DOHH2 (cell line): Measurements from ENCODE around the gene TMEM267.

ENCODE experiments used
- CTCF ChIP-seq: fragments of 200-600 bp; sonication (generic); IDR thresholded peaks from one replicate; pipeline ENCODE4 v1.5.1; 2014; ENCODE audit warnings: antibody characterized with exemption, mild to moderate bottlenecking, low read depth, low read length; ENCODE audit not compliant: poor library complexity, severe bottlenecking
- EZH2phosphoT487 ChIP-seq: fragments of 200-600 bp; sonication (generic); IDR thresholded peaks from 2 replicates; pipeline ENCODE4 v1.6.1; 2017; ENCODE audit warnings: borderline replicate concordance, mild to moderate bottlenecking, antibody characterized with exemption, low read length, moderate library complexity, mixed read lengths

DNA sequence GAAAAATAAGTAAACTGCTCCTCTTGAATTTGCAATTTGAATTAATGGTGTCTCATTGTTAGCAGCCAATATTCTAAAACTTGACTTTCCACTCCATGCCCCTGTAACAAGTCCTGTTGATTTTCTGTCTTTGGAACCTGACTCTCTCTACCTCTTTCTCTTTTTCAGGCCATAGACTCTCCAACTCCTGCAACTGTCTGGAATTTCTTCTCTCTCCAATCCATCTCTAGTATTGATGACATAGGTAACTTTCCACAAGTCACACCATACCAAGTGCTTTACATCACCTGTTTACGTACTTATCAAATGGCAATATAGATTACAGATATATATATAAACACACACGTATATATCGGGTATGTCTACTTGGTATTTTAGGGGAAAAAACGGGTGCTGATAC, 30.4 kb upstream of the TMEM267 start:
- no peak for TF ChIP-seq CTCF
- TF ChIP-seq EZH2phosphoT487: no peak
